ENCODE measurements around the gene SLC2A6.

The SLC2A6 gene

DNA sequence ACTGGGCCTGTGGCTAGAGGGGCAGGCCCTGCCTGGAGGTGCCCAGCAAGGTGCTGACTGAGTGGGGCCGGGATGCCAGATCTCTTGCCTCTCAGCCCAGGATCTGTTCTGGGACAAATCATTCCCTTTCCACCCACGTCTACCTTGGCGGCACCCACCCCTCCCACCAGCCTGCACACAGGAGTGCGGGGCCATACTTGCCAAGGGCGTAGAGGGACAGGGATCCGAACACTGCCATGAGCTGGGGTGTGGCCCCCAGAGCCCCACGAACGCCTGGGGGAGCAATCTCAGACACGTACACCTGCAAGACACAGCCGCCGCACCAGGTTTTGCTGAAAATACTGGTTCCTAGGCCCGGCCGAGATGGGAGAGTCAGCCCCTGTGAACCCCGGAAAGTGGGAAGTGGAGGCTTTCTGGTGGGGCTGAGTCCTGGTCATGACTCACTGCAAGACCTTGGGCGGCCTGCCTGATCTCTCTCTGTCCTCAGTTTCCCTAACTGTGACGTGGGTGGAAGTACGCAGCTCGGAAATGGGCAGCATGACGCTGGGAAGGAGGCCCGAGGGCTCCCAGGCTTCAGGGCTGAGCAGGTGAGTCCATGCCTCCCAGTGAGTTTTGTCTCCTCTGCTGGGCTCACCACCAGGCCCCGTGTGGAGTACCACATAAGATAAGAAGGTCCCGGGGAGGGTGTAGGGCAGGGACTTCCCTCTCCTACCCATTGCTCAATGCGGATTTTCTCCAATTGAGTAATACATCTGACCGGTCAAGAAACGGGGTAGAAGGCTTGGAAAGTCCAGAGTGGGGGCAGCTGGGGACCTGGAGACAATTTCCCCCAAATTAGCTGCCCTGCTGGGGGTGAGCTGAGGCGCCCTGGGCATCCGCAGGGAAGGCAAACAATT lies 2.6 kb downstream of the SLC2A6 start:
- no peak for DNase-seq

DNA sequence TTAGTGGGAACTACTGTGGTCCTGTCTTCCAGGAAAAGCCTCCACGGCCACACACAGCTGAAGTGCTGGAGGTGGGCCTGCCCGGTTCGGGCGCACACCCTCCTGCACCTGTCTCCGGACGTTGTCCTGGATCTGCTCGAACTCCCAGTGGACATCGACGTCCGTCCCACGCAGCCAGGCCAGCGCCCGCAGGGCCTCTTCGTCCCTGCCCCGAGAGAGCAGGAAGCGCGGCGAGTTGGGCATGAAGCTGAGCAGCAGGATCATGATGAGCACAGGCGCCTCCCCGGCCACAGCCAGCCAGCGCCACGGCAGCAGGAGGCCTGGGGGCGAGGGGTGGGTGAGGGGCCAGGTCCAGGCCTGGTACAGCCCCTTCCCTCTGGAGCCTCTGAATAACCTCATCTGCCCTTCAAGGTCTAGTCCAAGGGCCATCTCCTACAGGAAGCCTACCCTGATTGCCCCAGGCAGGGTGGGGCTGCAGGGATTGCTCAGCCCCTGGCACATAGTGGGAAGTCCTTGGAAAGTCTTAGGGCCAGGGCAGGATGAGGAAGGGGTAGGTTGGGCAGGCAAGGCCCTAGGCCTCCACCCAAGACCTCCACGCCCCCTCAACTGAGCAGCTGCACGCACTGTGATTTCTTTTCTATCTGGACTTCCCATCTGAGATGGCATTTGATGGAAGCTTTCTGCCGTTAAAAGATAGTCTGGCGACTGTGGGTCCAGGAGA lies 3.4 kb downstream of the SLC2A6 start:
- no peak for DNase-seq

DNA sequence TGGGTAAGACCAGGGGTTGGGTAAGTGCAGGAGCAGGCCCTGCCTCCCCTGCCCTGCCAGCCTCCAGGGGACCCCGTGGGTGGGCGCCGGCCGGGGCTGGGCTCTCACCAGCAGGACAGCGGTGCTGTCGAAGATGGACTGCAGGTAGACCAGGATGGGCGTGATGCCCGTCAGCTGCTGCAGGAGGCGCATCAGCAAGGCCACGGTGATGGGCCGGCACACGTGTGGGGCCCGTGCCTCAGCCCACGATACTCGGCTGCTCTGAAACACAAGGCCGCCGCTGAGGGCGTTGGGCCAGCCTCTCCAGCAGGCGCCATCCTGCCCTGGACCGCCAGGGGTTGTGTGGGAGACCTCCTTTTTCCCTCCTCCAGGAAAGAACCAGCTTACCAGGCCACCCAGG lies 4.0 kb downstream of the SLC2A6 start:
- DNase-seq: no peak

DNA sequence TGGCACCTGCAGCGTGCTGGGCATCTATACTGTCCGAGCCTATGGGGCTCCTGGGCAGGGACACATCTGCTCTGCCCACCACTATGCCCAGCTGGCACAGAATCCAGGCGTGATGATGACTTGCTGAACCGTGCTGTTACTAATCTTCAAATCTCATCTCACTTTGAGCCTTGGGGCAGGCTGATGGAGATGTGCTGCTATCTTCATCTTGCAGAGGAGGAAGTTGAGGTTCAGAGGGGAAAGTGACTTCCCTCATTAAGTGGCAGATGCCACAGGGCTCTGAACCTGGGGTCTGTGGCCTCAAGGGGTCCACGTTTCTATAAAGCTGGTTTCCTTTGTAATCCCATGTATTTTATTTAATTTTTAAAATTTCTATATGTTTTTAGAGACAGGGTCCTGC lies 4.7 kb downstream of the SLC2A6 start:
- DNase-seq: no peak

DNA sequence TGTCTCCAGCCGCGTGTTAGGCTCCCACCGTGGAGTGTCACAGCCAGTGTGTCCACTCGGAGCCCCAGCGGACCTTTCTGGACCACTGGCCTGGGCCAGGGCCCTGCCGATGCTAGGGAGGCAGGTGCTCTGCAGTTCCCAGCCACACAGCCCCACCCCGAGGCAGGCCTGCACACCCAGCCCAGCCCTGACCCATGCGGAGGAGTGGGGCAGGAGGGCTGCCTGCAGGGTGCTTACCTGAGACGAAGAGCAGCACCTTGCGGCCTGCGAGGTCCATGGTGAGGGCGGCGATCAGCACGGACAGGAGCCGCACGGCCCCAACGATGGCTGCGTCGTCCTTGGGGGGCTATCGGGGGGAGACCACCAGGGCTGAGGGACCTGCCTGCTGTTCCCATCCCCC lies 5.2 kb downstream of the SLC2A6 start:
- no peak for DNase-seq

- no peak for DNase-seq
Measured at GRCh38 chr9:133472753-133473378, 6.0 kb downstream of the SLC2A6 start.

GRCh38 chr9:133472277-133472645 lies 6.6 kb downstream of the SLC2A6 start:
- DNase-seq: no peak

DNA sequence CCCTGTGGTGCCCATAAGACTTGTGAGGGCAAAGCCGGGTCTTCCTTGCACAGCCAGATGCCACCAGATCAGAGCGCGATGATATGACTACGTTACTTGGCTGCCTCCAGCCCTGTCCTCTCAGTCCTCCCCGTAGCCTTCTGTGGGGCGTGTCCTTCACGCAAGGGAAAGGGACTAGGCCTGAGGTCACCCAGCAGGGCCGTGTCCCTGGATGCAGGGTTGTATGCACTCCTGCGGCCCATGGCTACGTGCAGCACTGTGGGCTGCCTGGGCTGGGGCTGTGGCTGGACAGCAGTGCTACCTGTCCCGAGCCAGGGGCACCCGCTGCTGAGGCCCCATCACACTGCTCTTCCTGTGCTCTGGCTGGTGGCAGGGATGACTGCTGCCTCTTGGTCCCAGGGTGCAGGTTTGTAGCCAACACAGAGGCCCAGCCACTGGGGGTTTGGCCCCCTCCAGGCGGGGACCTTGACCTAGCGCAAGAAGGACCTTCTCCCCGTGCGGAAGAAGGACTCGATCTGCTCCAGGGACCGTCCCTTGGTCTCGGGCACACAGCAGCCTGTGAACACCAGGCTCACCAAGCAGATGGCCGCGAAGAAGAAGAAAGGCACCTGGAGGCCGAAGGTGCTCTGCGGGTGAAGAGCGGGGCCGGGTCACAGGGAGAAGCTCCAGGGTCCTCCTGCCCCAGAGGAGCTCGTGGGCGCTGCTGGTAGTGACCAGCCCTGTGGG lies 7.2 kb downstream of the SLC2A6 start:
- no peak for DNase-seq

DNA sequence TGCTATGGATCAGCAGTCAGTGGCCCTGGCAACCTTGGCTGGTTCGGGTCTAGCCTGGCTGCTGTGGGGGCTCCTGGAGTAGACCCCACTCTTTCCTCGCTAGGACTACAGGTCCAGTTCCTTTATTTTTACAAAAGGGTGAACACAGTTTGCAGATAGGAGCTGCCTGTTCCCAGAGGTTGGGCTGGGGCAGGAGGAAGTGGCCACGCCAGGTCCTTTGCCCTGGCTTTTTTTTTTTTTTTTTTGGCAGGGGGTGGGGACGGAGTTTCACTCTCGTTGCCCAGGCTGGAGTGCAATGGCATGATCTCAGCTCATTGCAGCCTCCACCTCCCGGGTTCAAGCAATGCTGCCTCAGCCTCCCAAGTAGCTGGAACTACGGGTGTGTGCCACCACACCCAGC lies 7.9 kb downstream of the SLC2A6 start:
- no peak for DNase-seq

DNA sequence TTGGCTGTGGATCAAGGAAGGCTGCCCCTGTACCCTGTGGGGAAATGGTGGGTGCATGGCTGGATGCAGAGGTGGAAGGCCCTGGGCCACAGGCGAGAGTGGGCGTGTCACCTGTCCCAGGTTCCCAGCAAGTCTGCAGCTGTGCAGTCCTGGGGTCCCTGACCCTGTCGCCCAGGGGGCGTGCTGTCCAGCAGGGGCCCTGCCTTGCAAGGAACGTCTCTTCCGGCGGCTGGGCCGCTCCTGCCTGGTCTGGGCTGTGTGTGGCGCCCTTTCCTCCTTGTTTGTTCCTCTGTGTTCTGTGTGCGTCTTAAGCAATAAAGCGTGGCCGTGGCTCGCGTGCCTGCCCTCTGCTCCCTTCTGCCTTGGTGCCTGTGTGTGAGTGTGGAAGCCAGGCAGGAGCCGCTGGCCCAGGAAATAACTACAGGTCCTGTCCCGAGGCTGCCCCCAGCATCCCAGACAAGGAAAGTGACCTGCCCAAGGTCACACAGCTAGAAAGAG lies 8.4 kb downstream of the SLC2A6 start:
- no peak for DNase-seq

- no peak for DNase-seq
Measured at GRCh38 chr9:133468777-133469421, 10.0 kb downstream of the SLC2A6 start.

DNA sequence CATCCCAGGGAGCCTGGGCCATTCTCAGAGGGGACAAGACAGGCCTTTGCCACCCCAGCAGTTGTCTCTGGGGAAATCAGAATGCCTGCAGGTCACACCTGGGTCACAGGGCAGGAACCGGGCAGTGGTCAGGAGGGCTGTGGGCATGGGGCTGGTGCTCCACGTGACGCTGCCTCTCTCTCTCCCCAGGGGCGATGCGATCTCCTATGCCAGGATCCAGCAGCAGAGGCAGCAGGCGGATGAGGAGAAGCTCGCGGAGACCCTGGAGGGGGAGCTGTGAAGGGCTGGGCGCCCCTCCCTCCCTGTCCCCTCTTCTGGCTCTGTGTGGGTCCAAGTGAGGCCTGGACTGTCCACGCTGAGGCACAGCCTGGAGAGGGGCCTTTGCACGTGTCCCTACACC lies 10.5 kb downstream of the SLC2A6 start:
- no peak for DNase-seq

GRCh38 chr9:133467101-133467500 lies 11.8 kb downstream of the SLC2A6 start:
- no peak for DNase-seq

DNA sequence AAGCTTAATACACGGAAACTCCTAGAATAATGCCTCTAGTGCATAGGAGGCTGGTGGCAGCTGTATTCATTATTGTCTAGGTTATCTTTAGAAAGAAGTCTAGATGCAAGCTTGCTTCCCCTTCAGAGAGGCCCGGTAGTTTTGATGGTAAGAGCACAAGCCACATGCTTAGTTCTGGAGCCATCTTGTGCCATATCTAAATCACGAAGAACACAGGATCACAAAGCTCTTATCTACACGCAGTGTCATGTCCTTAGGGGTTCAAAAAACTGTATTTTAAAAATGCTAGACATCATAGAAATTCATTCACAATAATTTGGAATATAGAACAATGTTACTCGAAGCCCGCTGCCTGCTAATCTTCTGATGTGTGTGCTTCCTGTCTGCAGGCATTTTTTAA lies 12.9 kb downstream of the SLC2A6 start:
- DNase-seq: no peak

GRCh38 chr9:133464638-133465037 lies 14.3 kb downstream of the SLC2A6 start:
- DNase-seq: no peak

- no peak for DNase-seq
Measured at GRCh38 chr9:133463864-133464615, 14.9 kb downstream of the SLC2A6 start.

DNA sequence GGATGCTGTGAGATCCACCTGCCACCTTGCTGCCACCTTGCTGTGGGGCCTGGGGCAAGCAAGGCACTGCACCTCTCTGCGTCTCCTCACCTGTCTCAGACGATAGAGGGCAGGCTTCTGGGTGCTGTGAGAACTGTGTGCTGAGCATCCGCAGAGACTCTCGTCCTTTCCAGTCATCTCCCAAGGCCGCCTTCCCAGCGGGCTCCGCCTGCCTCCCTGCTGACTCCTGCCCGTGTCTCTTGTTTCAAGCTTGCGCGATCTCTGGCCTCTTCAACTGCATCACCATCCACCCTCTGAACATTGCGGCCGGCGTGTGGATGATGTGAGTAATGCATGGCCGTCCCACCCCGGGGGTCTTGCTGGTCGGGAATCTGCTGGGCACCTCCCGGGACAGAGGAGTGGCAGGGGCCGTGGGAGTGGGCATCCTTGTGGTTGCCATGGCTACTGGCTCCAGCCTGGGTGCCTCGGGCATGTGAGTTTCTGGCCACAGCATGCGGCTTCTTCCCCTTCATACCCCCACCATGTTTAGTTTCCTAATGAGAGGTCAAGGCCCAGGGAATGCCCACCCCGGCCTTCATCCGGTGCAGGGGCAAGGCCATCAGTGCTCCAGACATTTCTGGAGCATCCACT lies 15.6 kb downstream of the SLC2A6 start:
- no peak for DNase-seq

GRCh38 chr9:133461975-133462374 lies 16.9 kb downstream of the SLC2A6 start:
- no peak for DNase-seq

DNA sequence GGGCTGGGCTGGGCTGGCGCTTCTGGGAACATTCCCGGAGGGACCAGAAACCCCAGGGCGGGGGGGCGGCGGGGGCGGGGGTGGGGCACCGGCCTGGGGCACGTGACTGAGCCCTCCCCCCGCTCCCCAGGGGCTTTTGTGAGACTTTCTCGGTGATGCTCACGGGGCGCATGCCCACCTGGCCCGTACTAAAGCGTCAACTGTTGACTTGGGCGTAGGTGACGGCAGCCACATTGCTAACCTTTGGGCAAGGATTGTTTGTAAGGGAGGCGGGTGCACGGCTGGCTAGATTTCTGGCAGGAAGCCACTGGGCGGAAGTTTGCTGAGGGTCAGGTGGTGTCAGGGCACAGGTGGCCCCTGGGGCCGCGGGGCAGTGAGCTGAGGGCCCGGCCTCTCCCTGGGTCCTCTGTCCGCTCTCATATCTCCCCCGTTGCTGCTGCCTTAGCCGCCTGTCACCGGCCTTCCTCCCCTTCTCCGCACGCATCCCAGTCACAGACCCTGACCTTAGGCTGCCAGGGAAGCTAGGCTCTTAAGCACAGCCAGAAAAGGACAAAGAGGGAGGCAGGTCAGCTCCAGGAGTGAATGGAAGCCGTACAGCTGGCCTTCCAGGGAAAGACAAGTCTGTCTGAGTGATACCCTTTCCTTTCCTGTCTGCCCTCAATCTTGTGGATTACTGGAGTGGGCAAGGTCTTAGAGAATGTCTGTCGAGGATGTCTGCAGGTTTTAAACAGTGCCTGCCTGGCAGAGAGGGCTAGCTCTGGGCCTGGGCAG lies 18.3 kb downstream of the SLC2A6 start:
- DNase-seq: no peak
